H9 (cell line): ENCODE results near the gene KEL. TPM values are rescaled to one million over a fixed set of nuclear protein-coding genes. Genes with fewer than 3 reads are reported as not detected.
A peak's percentile ranks its signal among the peaks of the same experiment; 100 is the strongest.

Source experiments
- DNase-seq: peaks from one replicate; pipeline ENCODE4 v3.0.0-alpha.2; 2017
- H2AFZ ChIP-seq: one replicate; pipeline ENCODE4 v1.6.1; 2013; ENCODE audit warnings: mild to moderate bottlenecking, low read length, control low read depth, moderate library complexity
- H2AK5ac ChIP-seq: 2 replicates; pipeline ENCODE4 v1.6.1; 2013; ENCODE audit warnings: low read length, control low read depth, mixed read lengths; ENCODE audit not compliant: insufficient read length
- H2BK120ac ChIP-seq: one replicate; pipeline ENCODE4 v1.6.1; 2013; ENCODE audit warnings: low read depth, mild to moderate bottlenecking, low read length, control low read depth, inconsistent platforms; ENCODE audit not compliant: poor library complexity, severe bottlenecking
- H2BK12ac ChIP-seq: 2 replicates; pipeline ENCODE4 v1.6.1; 2013; ENCODE audit warnings: low read length, control low read depth, mixed read lengths, low read depth; ENCODE audit not compliant: insufficient read length
- H2BK15ac ChIP-seq: 2 replicates; pipeline ENCODE4 v1.6.1; 2013; ENCODE audit warnings: low read depth, low read length, control low read depth
- H2BK20ac ChIP-seq: one replicate; pipeline ENCODE4 v1.6.1; 2013; ENCODE audit warnings: low read depth, mild to moderate bottlenecking, low read length, control low read depth, inconsistent platforms; ENCODE audit not compliant: poor library complexity, severe bottlenecking
- H2BK5ac ChIP-seq: 2 replicates; pipeline ENCODE4 v1.6.1; 2013; ENCODE audit warnings: low read length, control low read depth, mixed read lengths; ENCODE audit not compliant: insufficient read length
- H3K14ac ChIP-seq: 2 replicates; pipeline ENCODE4 v1.6.1; 2013; ENCODE audit warnings: low read length, control low read depth; ENCODE audit not compliant: insufficient read depth
- H3K18ac ChIP-seq: 2 replicates; pipeline ENCODE4 v1.6.1; 2013; ENCODE audit warnings: low read depth, mild to moderate bottlenecking, mixed read lengths, low read length, control low read depth; ENCODE audit not compliant: insufficient read length
- H3K23ac ChIP-seq: 2 replicates; pipeline ENCODE4 v1.6.1; 2013; ENCODE audit warnings: low read length, control low read depth, mixed read lengths, low read depth; ENCODE audit not compliant: insufficient read length
- H3K23me2 ChIP-seq: 2 replicates; pipeline ENCODE4 v1.6.1; 2013; ENCODE audit warnings: low read depth, mild to moderate bottlenecking, mixed read lengths, low read length, control low read depth; ENCODE audit not compliant: insufficient read length, poor library complexity, severe bottlenecking
- H3K27ac ChIP-seq: 2 replicates; pipeline ENCODE4 v1.5.1; 2013; ENCODE audit warnings: low read length, control low read depth, mixed read lengths, low read depth; ENCODE audit not compliant: insufficient read length
- H3K27me3 ChIP-seq: 2 replicates; pipeline ENCODE4 v1.6.1; 2013; ENCODE audit warnings: low read length, control low read depth, inconsistent platforms; ENCODE audit not compliant: insufficient read depth
- H3K4ac ChIP-seq: 2 replicates; pipeline ENCODE4 v1.6.1; 2013; ENCODE audit warnings: low read depth, mild to moderate bottlenecking, control low read depth, inconsistent platforms, low read length, moderate library complexity
- H3K4me1 ChIP-seq: 2 replicates; pipeline ENCODE4 v1.6.1; 2013; ENCODE audit warnings: low read length, control low read depth, inconsistent platforms; ENCODE audit not compliant: insufficient read depth
- H3K4me2 ChIP-seq: 2 replicates; pipeline ENCODE4 v1.6.1; 2013; ENCODE audit warnings: low read length, control low read depth, mixed read lengths; ENCODE audit not compliant: insufficient read length, insufficient read depth
- H3K56ac ChIP-seq: 2 replicates; pipeline ENCODE4 v1.6.1; 2013; ENCODE audit warnings: low read depth, mild to moderate bottlenecking, mixed read lengths, low read length, control low read depth; ENCODE audit not compliant: insufficient read length
- H3K79me1 ChIP-seq: 2 replicates; pipeline ENCODE4 v1.6.1; 2013; ENCODE audit warnings: low read depth, mild to moderate bottlenecking, moderate library complexity, low read length, control low read depth, inconsistent platforms; ENCODE audit not compliant: insufficient read depth, poor library complexity, severe bottlenecking
- H3K79me2 ChIP-seq: 2 replicates; pipeline ENCODE4 v1.6.1; 2013; ENCODE audit warnings: low read length, control low read depth, inconsistent platforms; ENCODE audit not compliant: insufficient read depth
- H3K9ac ChIP-seq: 2 replicates; pipeline ENCODE4 v1.6.1; 2013; ENCODE audit warnings: low read length, control low read depth, mixed read lengths; ENCODE audit not compliant: insufficient read length; ENCODE audit errors: extremely low read depth
- H3K9me3 ChIP-seq: one replicate; pipeline ENCODE4 v1.6.1; 2013; ENCODE audit warnings: low read depth, low read length, inconsistent platforms; ENCODE audit not compliant: control insufficient read depth
- H3T11ph ChIP-seq: one replicate; pipeline ENCODE4 v1.6.1; 2013; ENCODE audit warnings: mild to moderate bottlenecking, low read length, control low read depth, inconsistent platforms
- H4K20me1 ChIP-seq: one replicate; pipeline ENCODE4 v1.6.1; 2013; ENCODE audit not compliant: control insufficient read depth, insufficient read length, insufficient read depth
- H4K5ac ChIP-seq: 2 replicates; pipeline ENCODE4 v1.6.1; 2013; ENCODE audit warnings: low read depth, mild to moderate bottlenecking, mixed read lengths, low read length, control low read depth; ENCODE audit not compliant: insufficient read length
- H4K8ac ChIP-seq: replicated peaks from 2 replicates; pipeline ENCODE4 v1.6.1; 2013; ENCODE audit warnings: low read length, control low read depth, mixed read lengths, low read depth; ENCODE audit not compliant: insufficient read length
- H4K91ac ChIP-seq: 2 replicates; pipeline ENCODE4 v1.6.1; 2013; ENCODE audit warnings: low read depth, mild to moderate bottlenecking, moderate library complexity, mixed read lengths, low read length, control low read depth; ENCODE audit not compliant: insufficient read length
- H3K27ac Mint-ChIP-seq, 3 experiments: 2 replicates in 2 of 3; 3 replicates in 1 of 3; pipeline ENCODE4 v1.8.0; 2020 to 2021; ENCODE audit warnings: mixed read lengths in 3 of 3, mild to moderate bottlenecking in 1 of 3, moderate library complexity in 1 of 3
- H3K27me3 Mint-ChIP-seq: 2 replicates; pipeline ENCODE4 v1.8.0; 2021; ENCODE audit warnings: low read depth, mild to moderate bottlenecking, moderate library complexity, mixed read lengths
- H3K36me3 Mint-ChIP-seq, 3 experiments: 2 replicates in 2 of 3; 3 replicates in 1 of 3; pipeline ENCODE4 v1.8.0; 2020 to 2021; ENCODE audit warnings: low read depth in 3 of 3, mixed read lengths in 3 of 3; ENCODE audit not compliant: insufficient read depth in 1 of 3
- H3K4me1 Mint-ChIP-seq, 2 experiments: 2 replicates each; pipeline ENCODE4 v1.8.0; 2020; ENCODE audit warnings: mixed read lengths in 2 of 2
- H3K4me3 Mint-ChIP-seq, 2 experiments: 2 replicates in 1 of 2; 3 replicates in 1 of 2; pipeline ENCODE4 v1.8.0; 2020 to 2021; ENCODE audit warnings: mild to moderate bottlenecking in 2 of 2, mixed read lengths in 2 of 2, moderate library complexity in 1 of 2
- H3K9me3 Mint-ChIP-seq, 2 experiments: 2 replicates in 1 of 2; 3 replicates in 1 of 2; pipeline ENCODE4 v1.8.0; 2020; ENCODE audit warnings: mild to moderate bottlenecking in 2 of 2, mixed read lengths in 2 of 2, moderate library complexity in 1 of 2
- CTCF ChIP-seq: fragments of 200-600 bp; sonication (generic); conservative IDR thresholded peaks from 3 replicates; pipeline ENCODE4 v1.8.0; 2021; ENCODE audit warnings: antibody characterized with exemption, mild to moderate bottlenecking
- WGBS: extraction: QIAGEN DNeasy Blood & Tissue Kit; methylation state at CpG from one replicate; pipeline ENCODE4 v1.1.7; 2013; ENCODE audit warnings: missing lambda C conversion rate, low lambda C conversion rate, mixed read lengths; ENCODE audit not compliant: insufficient read length; ENCODE audit errors: extremely low coverage; 5-methylcytosine and 5-hydroxymethylcytosine counted together
- total RNA-seq: library from RNA; stranded (reverse); gene quantifications from 2 replicates; pipeline ENCODE4 v1.2.1, GENCODE V29; 2021

Gene KEL
- total RNA-seq, 1 experiment from 2014 or later: 1.5 TPM

DNA sequence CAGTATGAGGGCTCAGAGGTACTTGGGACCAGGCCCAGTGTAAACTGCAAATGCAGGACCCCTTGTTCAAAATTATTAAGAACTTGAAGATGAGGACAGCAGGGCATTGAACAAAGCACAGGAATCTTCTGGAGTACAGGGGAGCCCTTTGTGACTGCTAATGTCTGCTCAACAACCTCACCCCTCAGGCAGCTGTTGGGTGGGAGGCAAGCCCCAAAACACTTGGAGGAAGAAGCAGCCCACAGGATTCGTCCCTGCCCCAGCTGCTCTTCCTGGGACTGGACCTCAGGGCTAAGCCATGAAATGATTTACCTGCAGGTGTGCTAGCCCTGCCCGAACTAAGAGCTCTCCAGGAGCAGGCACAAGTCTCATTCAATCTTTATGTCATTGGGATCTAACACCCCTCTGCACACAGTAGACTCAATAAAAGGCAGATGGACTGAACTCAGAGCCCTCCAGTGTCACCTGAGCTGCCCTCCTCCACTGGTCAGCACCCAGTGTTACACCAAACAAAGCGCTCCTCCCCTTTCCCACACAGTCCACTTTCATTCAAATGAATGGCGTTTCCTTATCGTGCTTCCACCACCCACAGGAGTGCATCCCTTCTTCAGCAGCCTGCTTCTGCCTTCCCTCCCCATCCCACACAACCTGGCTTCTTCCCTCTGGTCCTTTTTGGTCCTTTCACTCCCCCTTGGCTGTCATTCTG lies 29.6 kb downstream of the KEL start:
- no peak overlapping the region for H3K18ac ChIP-seq
- no peak for TF ChIP-seq CTCF
- H3K9me3 Mint-ChIP-seq: peaks cover 0 to 3% of the 10 kb centered on the region in 2 experiments; a peak in 1 of 5 replicates
- no peak overlapping the region for H4K5ac ChIP-seq
- no peaks in the 10 kb centered on the region for H3K79me1 ChIP-seq
- no peak overlapping the region for H2AK5ac ChIP-seq
- H3K36me3 Mint-ChIP-seq: no peaks in the 10 kb centered on the region; a peak in 1 of 7 replicates
- H2BK5ac ChIP-seq: no peak overlapping the region
- no peak overlapping the region for H4K91ac ChIP-seq
- H3K9me3 ChIP-seq: no peaks in the 10 kb centered on the region
- H2BK12ac ChIP-seq: no peak overlapping the region
- no peak overlapping the region for H2BK120ac ChIP-seq
- H2AFZ ChIP-seq: no peak overlapping the region
- H4K8ac ChIP-seq: no peak overlapping the region
- no peak for DNase-seq
- no peaks in the 10 kb centered on the region for H3K27me3 ChIP-seq
- H3K56ac ChIP-seq: no peak overlapping the region
- no peak overlapping the region for H2BK15ac ChIP-seq
- peak overlapping the region in 1 of 3 experiments; percentile 36; a peak in 1 of 7 replicates for H3K27ac Mint-ChIP-seq
- no peaks in the 10 kb centered on the region for H3K79me2 ChIP-seq
- peaks cover 18% of the 10 kb centered on the region for H3K27me3 Mint-ChIP-seq
- no CpG with 5 or more reads among the region's 5 CpGs for WGBS
- no peak overlapping the region for H3K23ac ChIP-seq
- H3K4me3 Mint-ChIP-seq: no peak overlapping the region
- H4K20me1 ChIP-seq: no peaks in the 10 kb centered on the region
- H3K4me1 Mint-ChIP-seq: peaks cover 9 to 11% of the 10 kb centered on the region in 2 experiments
- H3K4ac ChIP-seq: no peak overlapping the region
- H3K14ac ChIP-seq: no peak overlapping the region; the same call in 1 of the 2 replicates
- H3K23me2 ChIP-seq: no peaks in the 10 kb centered on the region
- H2BK20ac ChIP-seq: no peak overlapping the region
- H3K4me1 ChIP-seq: peaks cover 3% of the 10 kb centered on the region; the same call in 1 of the 2 replicates
- H3K4me2 ChIP-seq: no peak overlapping the region
- H3T11ph ChIP-seq: no peak overlapping the region
- H3K9ac ChIP-seq: no peak overlapping the region
- H3K27ac ChIP-seq: no peak overlapping the region
